Measurements from ENCODE around the gene CACNA2D3. TPM values are rescaled to one million over a fixed set of nuclear protein-coding genes. Genes with fewer than 3 reads are reported as not detected.
A peak's percentile ranks its signal among the peaks of the same experiment; 100 is the strongest.

The CACNA2D3 gene
- total RNA-seq, 1 donor from 2014 or later: 0.70 TPM

DNA sequence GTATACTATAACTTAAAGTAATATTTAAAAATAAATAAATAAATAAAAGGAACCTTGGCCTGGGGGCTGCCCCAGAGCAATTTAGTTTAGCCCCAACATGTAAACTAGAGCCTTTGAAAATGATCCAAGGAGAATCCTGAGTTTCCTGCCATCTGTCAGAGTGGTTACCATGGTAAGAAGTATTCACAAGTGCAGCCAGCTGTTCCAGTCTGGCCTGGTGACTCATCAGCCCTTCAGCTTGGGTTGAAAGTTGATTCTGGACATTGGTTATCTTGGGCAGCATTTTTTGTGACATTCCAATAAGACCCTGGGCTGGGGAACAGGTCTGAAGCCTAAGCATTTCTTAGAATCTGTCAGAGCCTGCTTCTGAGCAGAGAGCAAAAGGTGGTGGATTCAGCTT is 878.2 kb downstream of the CACNA2D3 start:
- DNase-seq (ENCODE audit: low read depth): peak; percentile 95
- H4K20me1 ChIP-seq (ENCODE audit: insufficient read depth, low read length): no peaks in the 10 kb centered on the region
- H3K36me3 Mint-ChIP-seq (ENCODE audit: low read depth, unreplicated experiment): peaks cover 6% of the 10 kb centered on the region
- H3K4me3 ChIP-seq (ENCODE audit: insufficient read depth, low read depth, low read length): no peak overlapping the region
- H3K36me3 ChIP-seq (ENCODE audit: insufficient read depth, low read length): no peaks in the 10 kb centered on the region
- no peak overlapping the region for H2AFZ ChIP-seq (ENCODE audit: low read depth, low read length)
- H3K4me1 Mint-ChIP-seq (ENCODE audit: low read depth, unreplicated experiment): peaks cover 26% of the 10 kb centered on the region
- TF ChIP-seq EZH2 (IDR thresholded peaks at IDR 0.05; ENCODE audit: insufficient read depth, low read length): no peak
- TF ChIP-seq, protein P1, sequence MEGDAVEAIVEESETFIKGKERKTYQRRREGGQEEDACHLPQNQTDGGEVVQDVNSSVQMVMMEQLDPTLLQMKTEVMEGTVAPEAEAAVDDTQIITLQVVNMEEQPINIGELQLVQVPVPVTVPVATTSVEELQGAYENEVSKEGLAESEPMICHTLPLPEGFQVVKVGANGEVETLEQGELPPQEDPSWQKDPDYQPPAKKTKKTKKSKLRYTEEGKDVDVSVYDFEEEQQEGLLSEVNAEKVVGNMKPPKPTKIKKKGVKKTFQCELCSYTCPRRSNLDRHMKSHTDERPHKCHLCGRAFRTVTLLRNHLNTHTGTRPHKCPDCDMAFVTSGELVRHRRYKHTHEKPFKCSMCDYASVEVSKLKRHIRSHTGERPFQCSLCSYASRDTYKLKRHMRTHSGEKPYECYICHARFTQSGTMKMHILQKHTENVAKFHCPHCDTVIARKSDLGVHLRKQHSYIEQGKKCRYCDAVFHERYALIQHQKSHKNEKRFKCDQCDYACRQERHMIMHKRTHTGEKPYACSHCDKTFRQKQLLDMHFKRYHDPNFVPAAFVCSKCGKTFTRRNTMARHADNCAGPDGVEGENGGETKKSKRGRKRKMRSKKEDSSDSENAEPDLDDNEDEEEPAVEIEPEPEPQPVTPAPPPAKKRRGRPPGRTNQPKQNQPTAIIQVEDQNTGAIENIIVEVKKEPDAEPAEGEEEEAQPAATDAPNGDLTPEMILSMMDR (IDR thresholded peaks at IDR 0.05; ENCODE audit: insufficient read depth, low read depth, low read length): no peak
- no peaks in the 10 kb centered on the region for H3K9me3 ChIP-seq (ENCODE audit: insufficient read depth, low read depth, low read length)
- no peaks in the 10 kb centered on the region for H3K9me3 Mint-ChIP-seq (ENCODE audit: unreplicated experiment)
- no peak overlapping the region for H3K9ac ChIP-seq (ENCODE audit: low read length)
- no peaks in the 10 kb centered on the region for H3K27me3 ChIP-seq (ENCODE audit: insufficient read depth, low read length)
- peak overlapping the region; percentile 20 for H3K4me2 ChIP-seq (ENCODE audit: low read length)
- no peaks in the 10 kb centered on the region for H3K79me2 ChIP-seq (ENCODE audit: insufficient read depth, low read length)
- H3K4me3 Mint-ChIP-seq (ENCODE audit: unreplicated experiment): no peak overlapping the region
- peaks cover 24% of the 10 kb centered on the region for H3K4me1 ChIP-seq (ENCODE audit: insufficient read depth, low read length)
- peak overlapping the region; percentile 88 for H3K27ac ChIP-seq (ENCODE audit: low read depth, low read length)
- no peaks in the 10 kb centered on the region for H3K27me3 Mint-ChIP-seq (ENCODE audit: low read depth, unreplicated experiment)
- peak overlapping the region; percentile 77 for H3K27ac Mint-ChIP-seq (ENCODE audit: unreplicated experiment)
- FAIRE-seq: peak; percentile 82

DNA sequence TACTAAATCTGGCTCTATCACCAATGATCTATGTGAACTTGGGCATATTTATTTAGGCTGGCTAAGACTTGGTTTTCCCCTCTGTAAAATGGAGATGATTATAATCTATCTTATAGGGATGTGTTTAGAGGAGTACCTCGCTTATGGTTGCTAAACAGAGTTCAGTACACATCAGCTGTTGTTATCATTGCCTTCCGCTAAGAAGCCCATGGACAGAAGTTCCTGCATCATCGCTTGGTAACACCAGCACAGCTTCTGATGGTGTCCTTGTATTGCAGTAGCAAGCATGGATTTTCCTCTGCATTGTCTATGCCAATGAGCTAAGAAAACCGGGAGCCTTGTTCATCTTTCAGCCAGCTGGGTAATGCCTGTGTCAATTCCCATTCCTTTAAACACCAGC is 878.6 kb downstream of the CACNA2D3 start:
- Histone ChIP-seq H3K9me3 (ENCODE audit: insufficient read depth, low read depth, low read length) (no peaks in the 10 kb centered on the region), H2AFZ (ENCODE audit: low read depth, low read length) (no peak overlapping the region), H3K79me2 (ENCODE audit: insufficient read depth, low read length) (no peaks in the 10 kb centered on the region), H3K4me2 (ENCODE audit: low read length) (peak overlapping the region; percentile 20), H4K20me1 (ENCODE audit: insufficient read depth, low read length) (no peaks in the 10 kb centered on the region), H3K4me3 (ENCODE audit: insufficient read depth, low read depth, low read length) (no peak overlapping the region), H3K9ac (ENCODE audit: low read length) (no peak overlapping the region), H3K27ac (ENCODE audit: low read depth, low read length) (peak overlapping the region; percentile 88), H3K27me3 (ENCODE audit: insufficient read depth, low read length) (no peaks in the 10 kb centered on the region), H3K36me3 (ENCODE audit: insufficient read depth, low read length) (no peaks in the 10 kb centered on the region), H3K4me1 (ENCODE audit: insufficient read depth, low read length) (peaks cover 24% of the 10 kb centered on the region)
- no peaks in the 10 kb centered on the region for H3K9me3 Mint-ChIP-seq (ENCODE audit: unreplicated experiment)
- H3K27ac Mint-ChIP-seq (ENCODE audit: unreplicated experiment): peak overlapping the region; percentile 77
- no peaks in the 10 kb centered on the region for H3K27me3 Mint-ChIP-seq (ENCODE audit: low read depth, unreplicated experiment)
- FAIRE-seq: no peak
- H3K36me3 Mint-ChIP-seq (ENCODE audit: low read depth, unreplicated experiment): peaks cover 4% of the 10 kb centered on the region
- TF ChIP-seq, protein P1 (IDR thresholded peaks at IDR 0.05; ENCODE audit: insufficient read depth, low read depth, low read length): no peak
- TF ChIP-seq EZH2 (IDR thresholded peaks at IDR 0.05; ENCODE audit: insufficient read depth, low read length): no peak
- no peak for DNase-seq (ENCODE audit: low read depth)
- no peak overlapping the region for H3K4me3 Mint-ChIP-seq (ENCODE audit: unreplicated experiment)
- peaks cover 26% of the 10 kb centered on the region for H3K4me1 Mint-ChIP-seq (ENCODE audit: low read depth, unreplicated experiment)

DNA sequence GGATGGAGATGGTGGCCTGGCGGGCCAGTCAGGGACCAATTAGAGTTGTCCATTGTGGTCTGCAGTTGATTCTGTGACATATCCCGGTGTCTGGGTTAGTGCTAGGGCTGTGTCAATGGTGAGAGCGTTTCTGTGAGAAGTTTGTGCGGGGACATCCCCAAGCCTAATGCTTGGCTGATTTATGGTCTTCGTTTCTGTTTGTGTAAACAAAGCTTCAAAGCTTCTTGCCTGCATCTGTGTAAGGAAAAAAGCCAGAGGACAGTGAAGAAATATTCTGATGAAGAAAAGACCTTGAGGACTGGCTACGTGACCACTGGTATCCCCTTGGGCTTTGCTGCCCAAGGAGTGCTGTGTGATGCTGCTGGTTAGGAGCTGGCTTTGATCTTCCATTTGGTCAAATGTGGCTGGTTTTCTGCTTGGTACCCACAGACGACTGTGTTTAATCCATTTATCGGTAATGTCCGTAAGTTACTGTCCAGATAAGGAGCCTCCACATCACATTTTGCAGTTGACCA is 880.1 kb downstream of the CACNA2D3 start:
- Mint-ChIP-seq H3K27me3 (ENCODE audit: low read depth, unreplicated experiment) (no peaks in the 10 kb centered on the region), H3K4me1 (ENCODE audit: low read depth, unreplicated experiment) (peaks cover 26% of the 10 kb centered on the region), H3K4me3 (ENCODE audit: unreplicated experiment) (no peak overlapping the region), H3K36me3 (ENCODE audit: low read depth, unreplicated experiment) (peaks cover 4% of the 10 kb centered on the region), H3K27ac (ENCODE audit: unreplicated experiment) (peak overlapping the region; percentile 8), H3K9me3 (ENCODE audit: unreplicated experiment) (no peaks in the 10 kb centered on the region)
- Histone ChIP-seq H4K20me1 (ENCODE audit: insufficient read depth, low read length) (no peaks in the 10 kb centered on the region), H3K4me3 (ENCODE audit: insufficient read depth, low read depth, low read length) (no peak overlapping the region), H3K27me3 (ENCODE audit: insufficient read depth, low read length) (no peaks in the 10 kb centered on the region), H2AFZ (ENCODE audit: low read depth, low read length) (no peak overlapping the region), H3K4me2 (ENCODE audit: low read length) (no peak overlapping the region), H3K79me2 (ENCODE audit: insufficient read depth, low read length) (no peaks in the 10 kb centered on the region), H3K36me3 (ENCODE audit: insufficient read depth, low read length) (no peaks in the 10 kb centered on the region), H3K4me1 (ENCODE audit: insufficient read depth, low read length) (peaks cover 29% of the 10 kb centered on the region), H3K9ac (ENCODE audit: low read length) (no peak overlapping the region), H3K9me3 (ENCODE audit: insufficient read depth, low read depth, low read length) (no peaks in the 10 kb centered on the region), H3K27ac (ENCODE audit: low read depth, low read length) (no peak overlapping the region)
- FAIRE-seq: no peak
- no peak for DNase-seq (ENCODE audit: low read depth)
- TF ChIP-seq, protein P1 (IDR thresholded peaks at IDR 0.05; ENCODE audit: insufficient read depth, low read depth, low read length): no peak
- no peak for TF ChIP-seq EZH2 (IDR thresholded peaks at IDR 0.05; ENCODE audit: insufficient read depth, low read length)
